Mucosa of descending colon (tissue), 3 donors: Measurements from ENCODE around the gene NR0B1. TPM values are rescaled to one million over a fixed set of nuclear protein-coding genes. Genes with fewer than 3 reads are reported as not detected.

ENCODE experiments used
- ATAC-seq: fragments of 200-7000 bp; cut with Tn5 transposase; one replicate; pipeline ENCODE4 v1.9.1; 2020; ENCODE audit warnings: mild to moderate bottlenecking, moderate library complexity
- DNase-seq, 3 donors: peaks; one replicate each; pipeline ENCODE4 v3.0.0-alpha.2; 2020
- H3K36me3 ChIP-seq: fragments of 200-600 bp; one replicate; pipeline ENCODE4 v1.8.0; 2021; ENCODE audit warnings: low read depth, mild to moderate bottlenecking
- H3K4me1 ChIP-seq: fragments of 200-600 bp; one replicate; pipeline ENCODE4 v1.8.0; 2021; ENCODE audit warnings: low read depth, mild to moderate bottlenecking
- H3K4me3 ChIP-seq: fragments of 200-600 bp; one replicate; pipeline ENCODE4 v1.8.0; 2021; ENCODE audit warnings: mild to moderate bottlenecking
- H3K9me3 ChIP-seq: fragments of 200-600 bp; one replicate; pipeline ENCODE4 v1.8.0; 2021; ENCODE audit warnings: mild to moderate bottlenecking
- intact Hi-C, 2 donors: fragments of 100-400 bp; cut with DNase I in 1 of 2; cut with micrococcal nuclease in 1 of 2; formaldehyde crosslinking; loops; one replicate each; pipeline versions ENCODE4 v1.11.0 to v1.11.1; 2022; cut with DNase I, micrococcal nuclease
- total RNA-seq, 3 donors: library from RNA; stranded (reverse); fragmentation: NEBNext Ultra II Directional in 2 of 3; extraction: Animal tissue kit (Norgen Biotek cat#: 25700) in 2 of 3; gene quantifications; one replicate each; pipeline versions ENCODE4 v1.2.1 to v1.2.4, GENCODE V29; 2021 to 2023
- TF ChIP-seq, protein P1 (sequence below): fragments of 200-600 bp; IDR thresholded peaks from one replicate; pipeline ENCODE4 v1.8.0; 2022; ENCODE audit warnings: antibody characterized with exemption, mild to moderate bottlenecking
- donor health status: DM: no; HTN: no; CAD: no; lungs with moderate emphysema.
- donor health status: DM: no; HTN: no; CAD: no.
- donor health status: DM: no; HTN: yes; CAD: no.

The NR0B1 gene
- total RNA-seq, 3 donors from 2014 or later = not detected

- no peak for DNase-seq
- Histone ChIP-seq H3K4me3 (no peak overlapping the region), H3K4me1 (no peaks in the 10 kb centered on the region), H3K9me3 (no peaks in the 10 kb centered on the region), H3K36me3 (no peaks in the 10 kb centered on the region)
- ATAC-seq = no peak
- intact Hi-C loops = no loop called here
- TF ChIP-seq, protein P1, sequence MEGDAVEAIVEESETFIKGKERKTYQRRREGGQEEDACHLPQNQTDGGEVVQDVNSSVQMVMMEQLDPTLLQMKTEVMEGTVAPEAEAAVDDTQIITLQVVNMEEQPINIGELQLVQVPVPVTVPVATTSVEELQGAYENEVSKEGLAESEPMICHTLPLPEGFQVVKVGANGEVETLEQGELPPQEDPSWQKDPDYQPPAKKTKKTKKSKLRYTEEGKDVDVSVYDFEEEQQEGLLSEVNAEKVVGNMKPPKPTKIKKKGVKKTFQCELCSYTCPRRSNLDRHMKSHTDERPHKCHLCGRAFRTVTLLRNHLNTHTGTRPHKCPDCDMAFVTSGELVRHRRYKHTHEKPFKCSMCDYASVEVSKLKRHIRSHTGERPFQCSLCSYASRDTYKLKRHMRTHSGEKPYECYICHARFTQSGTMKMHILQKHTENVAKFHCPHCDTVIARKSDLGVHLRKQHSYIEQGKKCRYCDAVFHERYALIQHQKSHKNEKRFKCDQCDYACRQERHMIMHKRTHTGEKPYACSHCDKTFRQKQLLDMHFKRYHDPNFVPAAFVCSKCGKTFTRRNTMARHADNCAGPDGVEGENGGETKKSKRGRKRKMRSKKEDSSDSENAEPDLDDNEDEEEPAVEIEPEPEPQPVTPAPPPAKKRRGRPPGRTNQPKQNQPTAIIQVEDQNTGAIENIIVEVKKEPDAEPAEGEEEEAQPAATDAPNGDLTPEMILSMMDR = no peak
Measured at GRCh38 chrX:30317308-30317707, 8.1 kb upstream of the NR0B1 start.

GRCh38 chrX:30313322-30313721 lies 4.1 kb upstream of the NR0B1 start:
- peak; percentile 43 for ATAC-seq
- intact Hi-C loops = no loop called here
- Histone ChIP-seq H3K9me3 (no peaks in the 10 kb centered on the region), H3K4me3 (no peak overlapping the region), H3K4me1 (no peaks in the 10 kb centered on the region), H3K36me3 (no peaks in the 10 kb centered on the region)
- TF ChIP-seq, protein P1 = no peak
- peak in 1 of 3 donors; percentile 1 for DNase-seq

DNA sequence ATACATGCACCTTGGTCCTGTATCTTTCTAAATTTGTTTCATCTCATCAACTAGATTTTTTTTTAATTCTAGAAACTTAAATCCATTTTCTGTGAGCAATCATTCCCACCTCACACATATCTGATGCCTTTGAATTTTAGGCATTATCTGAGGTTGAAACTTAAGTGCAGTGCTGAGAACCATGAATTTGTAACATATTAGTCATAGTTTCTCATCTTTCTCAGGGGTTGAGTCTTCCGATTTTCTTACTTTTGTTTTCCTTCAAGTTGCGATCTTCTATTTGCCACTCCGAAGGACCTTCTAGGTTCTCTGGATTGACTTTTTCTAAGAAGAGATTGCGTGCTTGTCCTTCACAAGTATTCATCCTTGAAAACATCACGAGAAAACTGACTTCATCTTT lies 3.7 kb upstream of the NR0B1 start:
- TF ChIP-seq, protein P1 = no peak
- ATAC-seq = no peak
- no peak for DNase-seq
- H3K4me1 ChIP-seq = no peaks in the 10 kb centered on the region
- H3K4me3 ChIP-seq = no peak overlapping the region
- intact Hi-C loops = no loop called here
- no peaks in the 10 kb centered on the region for H3K9me3 ChIP-seq
- H3K36me3 ChIP-seq = no peaks in the 10 kb centered on the region

DNA sequence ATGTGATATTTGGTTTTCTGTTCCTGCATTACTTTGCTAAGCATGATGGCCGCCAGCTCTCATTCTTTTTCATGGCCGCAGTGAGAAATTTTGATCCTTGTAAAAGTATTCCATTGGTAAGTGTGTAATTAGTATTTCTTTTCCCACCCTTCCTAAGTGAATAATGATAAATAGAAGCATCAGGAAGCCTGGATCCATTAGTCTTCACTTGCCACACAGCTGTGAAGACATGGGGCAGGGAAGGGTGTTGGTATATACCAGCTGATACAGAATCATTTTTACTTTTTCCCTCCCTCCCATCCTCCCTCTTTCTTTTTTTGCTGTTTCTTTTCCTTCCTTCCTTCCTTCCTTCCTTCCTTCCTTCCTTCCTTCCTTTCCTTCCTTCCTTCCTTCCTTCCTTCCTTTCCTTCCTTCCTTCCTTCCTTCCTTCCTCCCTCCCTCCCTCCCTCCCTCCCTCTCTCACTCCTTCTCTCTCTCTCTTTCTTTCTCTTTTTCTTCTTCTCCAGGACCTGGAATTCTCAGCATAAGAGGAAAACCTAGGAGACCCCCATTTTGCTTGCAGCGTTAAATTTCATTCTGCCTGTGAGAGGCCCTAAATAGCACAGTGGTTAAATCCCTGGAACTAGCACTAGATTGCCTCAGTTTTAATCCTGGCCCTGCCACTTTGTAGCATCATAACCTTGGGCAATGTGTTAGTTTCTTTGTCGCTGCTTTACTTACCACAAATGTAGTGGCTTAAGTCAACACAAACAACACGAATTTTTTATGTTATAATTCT lies 1.4 kb upstream of the NR0B1 start:
- no peaks in the 10 kb centered on the region for H3K36me3 ChIP-seq
- no peaks in the 10 kb centered on the region for H3K9me3 ChIP-seq
- no peak for DNase-seq
- no peak overlapping the region for H3K4me3 ChIP-seq
- no peak for ATAC-seq
- intact Hi-C loops = no loop called here
- TF ChIP-seq, protein P1 = no peak
- H3K4me1 ChIP-seq = no peaks in the 10 kb centered on the region

GRCh38 chrX:30308263-30309138 lies 689 bp downstream of the NR0B1 start:
- DNase-seq (no peak), ATAC-seq (peak; percentile 10)
- TF ChIP-seq, protein P1 = no peak
- no peaks in the 10 kb centered on the region for H3K36me3 ChIP-seq
- H3K4me3 ChIP-seq = no peak overlapping the region
- no peaks in the 10 kb centered on the region for H3K9me3 ChIP-seq
- intact Hi-C loops = no loop called here
- no peaks in the 10 kb centered on the region for H3K4me1 ChIP-seq
